Ishikawa (cell line): ENCODE measurements around the gene CEP120.

Experiments used
- CEBPB ChIP-seq: IDR thresholded peaks from 2 replicates; pipeline ENCODE4 v1.6.1; 2012
- CREB1 ChIP-seq: IDR thresholded peaks from 2 replicates; pipeline ENCODE4 v1.6.1; 2012; ENCODE audit warnings: low read depth
- EGR1 ChIP-seq: IDR thresholded peaks from 2 replicates; pipeline ENCODE4 v1.6.1; 2012
- EP300 ChIP-seq: IDR thresholded peaks from 2 replicates; pipeline ENCODE4 v1.6.1; 2012; ENCODE audit warnings: borderline replicate concordance
- MAX ChIP-seq: IDR thresholded peaks from 2 replicates; pipeline ENCODE4 v1.6.1; 2012
- NFIC ChIP-seq: IDR thresholded peaks from 2 replicates; pipeline ENCODE4 v1.6.1; 2012
- REST ChIP-seq: IDR thresholded peaks from 2 replicates; pipeline ENCODE4 v1.6.1; 2012; ENCODE audit warnings: low read depth, mild to moderate bottlenecking
- TAF1 ChIP-seq: IDR thresholded peaks from 2 replicates; pipeline ENCODE4 v1.6.1; 2012; ENCODE audit warnings: low read depth, mild to moderate bottlenecking
- TCF12 ChIP-seq: IDR thresholded peaks from 2 replicates; pipeline ENCODE4 v1.6.1; 2012; ENCODE audit warnings: low read depth

- no peak for TF ChIP-seq EGR1
- TF ChIP-seq CEBPB, result no peak
- TF ChIP-seq REST, result no peak
- no peak for TF ChIP-seq TCF12
- TF ChIP-seq TAF1, result no peak
- no peak for TF ChIP-seq CREB1
- TF ChIP-seq MAX, result no peak
- no peak for TF ChIP-seq EP300
- no peak for TF ChIP-seq NFIC
Measured at GRCh38 chr5:123414974-123415373, 8.2 kb downstream of the CEP120 start.
